ENCODE measurements around the gene NSDHL.
A peak's percentile ranks its signal among the peaks of the same experiment; 100 is the strongest.

The NSDHL gene

GRCh38 chrX:152818356-152818755 is 12.5 kb upstream of the NSDHL start:
- no peak for TF ChIP-seq Cebpa-rat (IDR thresholded peaks at IDR 0.05)
- H3K9me3 ChIP-seq (replicated peaks in 1 of 11): no peaks in the 10 kb centered on the region
- H3K27me3 ChIP-seq: peaks cover 92 to 100% (median 98%) of the 10 kb centered on the region in 11 experiments
- H4K20me1 ChIP-seq: peaks cover 0 to 15% (median 0%) of the 10 kb centered on the region in 11 experiments; a peak in 5 of 22 replicates
- H3K4me1 ChIP-seq: no peaks in the 10 kb centered on the region
- no peak overlapping the region for H3K4me2 ChIP-seq
- no peak overlapping the region for H3K27ac ChIP-seq
- no peak overlapping the region for H3K4me3 ChIP-seq
- no peaks in the 10 kb centered on the region for H3K36me3 ChIP-seq
- no peak overlapping the region for H3K9ac ChIP-seq

- H3K4me3 ChIP-seq: no peak overlapping the region
- TF ChIP-seq Cebpa-rat (IDR thresholded peaks at IDR 0.05): no peak
- H3K9ac ChIP-seq: no peak overlapping the region
- H3K9me3 ChIP-seq (replicated peaks in 1 of 11): no peaks in the 10 kb centered on the region
- H3K4me2 ChIP-seq: no peak overlapping the region
- H3K27ac ChIP-seq: no peak overlapping the region
- peaks cover 92 to 100% (median 98%) of the 10 kb centered on the region in 11 experiments for H3K27me3 ChIP-seq
- no peaks in the 10 kb centered on the region for H3K4me1 ChIP-seq
- peaks cover 0 to 15% (median 0%) of the 10 kb centered on the region in 11 experiments; a peak in 7 of 22 replicates for H4K20me1 ChIP-seq
- no peaks in the 10 kb centered on the region for H3K36me3 ChIP-seq
Measured at GRCh38 chrX:152819266-152819665, 11.6 kb upstream of the NSDHL start.

GRCh38 chrX:152819732-152820131 is 11.1 kb upstream of the NSDHL start:
- TF ChIP-seq Cebpa-rat (IDR thresholded peaks at IDR 0.05): no peak
- no peak overlapping the region for H3K27ac ChIP-seq
- H3K9ac ChIP-seq: no peak overlapping the region
- no peaks in the 10 kb centered on the region for H3K36me3 ChIP-seq
- no peak overlapping the region for H3K4me3 ChIP-seq
- H3K4me2 ChIP-seq: no peak overlapping the region
- H4K20me1 ChIP-seq: peaks cover 0 to 15% (median 0%) of the 10 kb centered on the region in 11 experiments; a peak in 7 of 22 replicates
- peaks cover 92 to 100% (median 98%) of the 10 kb centered on the region in 11 experiments for H3K27me3 ChIP-seq
- no peaks in the 10 kb centered on the region for H3K4me1 ChIP-seq
- H3K9me3 ChIP-seq (replicated peaks in 1 of 11): no peaks in the 10 kb centered on the region

- Histone ChIP-seq H3K27me3 (peaks cover 88 to 99% (median 97%) of the 10 kb centered on the region in 11 experiments), H3K4me1 (no peaks in the 10 kb centered on the region), H3K4me3 (no peak overlapping the region), H3K9me3 (replicated peaks in 1 of 11) (no peaks in the 10 kb centered on the region), H4K20me1 (peaks cover 0 to 15% (median 0%) of the 10 kb centered on the region in 11 experiments; a peak in 7 of 22 replicates), H3K4me2 (no peak overlapping the region), H3K27ac (no peak overlapping the region), H3K9ac (no peak overlapping the region), H3K36me3 (no peaks in the 10 kb centered on the region)
- no peak for TF ChIP-seq Cebpa-rat (IDR thresholded peaks at IDR 0.05)
Measured at GRCh38 chrX:152821145-152821765, 9.6 kb upstream of the NSDHL start.

- Histone ChIP-seq H3K27me3 (peaks cover 90 to 100% (median 97%) of the 10 kb centered on the region in 11 experiments), H3K9ac (no peak overlapping the region), H3K4me3 (no peak overlapping the region), H3K4me2 (no peak overlapping the region), H3K4me1 (no peaks in the 10 kb centered on the region), H3K36me3 (no peaks in the 10 kb centered on the region), H4K20me1 (peaks cover 0 to 15% (median 0%) of the 10 kb centered on the region in 11 experiments; a peak in 7 of 22 replicates), H3K9me3 (replicated peaks in 1 of 11) (no peaks in the 10 kb centered on the region), H3K27ac (no peak overlapping the region)
- TF ChIP-seq Cebpa-rat (IDR thresholded peaks at IDR 0.05): no peak
Measured at GRCh38 chrX:152822383-152823086, 8.3 kb upstream of the NSDHL start.

- H3K27ac ChIP-seq: no peak overlapping the region
- peaks cover 0 to 15% (median 0%) of the 10 kb centered on the region in 11 experiments; a peak in 7 of 22 replicates for H4K20me1 ChIP-seq
- H3K4me3 ChIP-seq: no peak overlapping the region
- H3K9ac ChIP-seq: no peak overlapping the region
- H3K4me1 ChIP-seq: no peaks in the 10 kb centered on the region
- H3K4me2 ChIP-seq: no peak overlapping the region
- no peaks in the 10 kb centered on the region for H3K9me3 ChIP-seq (replicated peaks in 1 of 11)
- H3K27me3 ChIP-seq: peaks cover 90 to 100% (median 97%) of the 10 kb centered on the region in 11 experiments
- no peak for TF ChIP-seq Cebpa-rat (IDR thresholded peaks at IDR 0.05)
- peaks cover 0 to 3% (median 0%) of the 10 kb centered on the region in 11 experiments; a peak in 1 of 22 replicates for H3K36me3 ChIP-seq
Measured at GRCh38 chrX:152823657-152824056, 7.2 kb upstream of the NSDHL start.

- Histone ChIP-seq H4K20me1 (peaks cover 0 to 15% (median 0%) of the 10 kb centered on the region in 11 experiments; a peak in 7 of 22 replicates), H3K4me1 (peaks cover 0 to 4% (median 3%) of the 10 kb centered on the region in 10 experiments; a peak in 6 of 20 replicates), H3K9ac (no peak overlapping the region), H3K36me3 (peaks cover 0 to 5% (median 0%) of the 10 kb centered on the region in 11 experiments; a peak in 1 of 22 replicates), H3K9me3 (replicated peaks in 1 of 11) (no peaks in the 10 kb centered on the region), H3K27ac (no peak overlapping the region), H3K4me3 (no peak overlapping the region), H3K27me3 (peaks cover 83 to 98% (median 97%) of the 10 kb centered on the region in 11 experiments), H3K4me2 (no peak overlapping the region)
- TF ChIP-seq Cebpa-rat (IDR thresholded peaks at IDR 0.05): no peak
Measured at GRCh38 chrX:152824841-152825374, 6.0 kb upstream of the NSDHL start.

GRCh38 chrX:152831391-152831790 is 528 bp downstream of the NSDHL start:
- H3K4me1 ChIP-seq: peaks cover 13 to 20% (median 17%) of the 10 kb centered on the region in 10 experiments; a peak in 17 of 20 replicates
- H3K9ac ChIP-seq: peak overlapping the region; percentile 77 to 88 (median 86)
- peaks cover 0 to 6% (median 2%) of the 10 kb centered on the region in 11 experiments; a peak in 9 of 22 replicates for H3K9me3 ChIP-seq (replicated peaks in 1 of 11)
- peak overlapping the region; percentile 73 to 90 (median 84) for H3K4me2 ChIP-seq
- peak overlapping the region; percentile 53 to 82 (median 76); a peak in 21 of 22 replicates for H3K27ac ChIP-seq
- H4K20me1 ChIP-seq: peaks cover 0 to 37% (median 6%) of the 10 kb centered on the region in 11 experiments; a peak in 11 of 22 replicates
- peaks cover 53 to 85% (median 78%) of the 10 kb centered on the region in 11 experiments for H3K27me3 ChIP-seq
- no peak for TF ChIP-seq Cebpa-rat (IDR thresholded peaks at IDR 0.05)
- H3K36me3 ChIP-seq: peaks cover 0 to 22% (median 5%) of the 10 kb centered on the region in 11 experiments; a peak in 6 of 22 replicates
- peak overlapping the region; percentile 66 to 82 (median 72) for H3K4me3 ChIP-seq
